Naive B cell (primary cell): ENCODE data around the gene ARL2BP. TPM values are rescaled to one million over a fixed set of nuclear protein-coding genes. Genes with fewer than 3 reads are reported as not detected.

Experiments
- ATAC-seq, 2 donors: fragments of 150-1000 bp; cut with Tn5 transposase; 2 replicates each; pipeline ENCODE4 v1.10.0; 2021; ENCODE audit warnings: low read depth in 2 of 2, mild to moderate bottlenecking in 2 of 2, moderate library complexity in 2 of 2
- DNase-seq: peaks from one replicate; pipeline ENCODE4 v3.0.0; 2022
- H3K27ac Mint-ChIP-seq, 6 donors: one replicate each; pipeline ENCODE4 v1.8.0; 2020 to 2022; ENCODE audit warnings: mild to moderate bottlenecking in 6 of 6, mixed read lengths in 6 of 6, moderate library complexity in 5 of 6, inconsistent platforms in 2 of 6
- H3K27me3 Mint-ChIP-seq, 3 donors: one replicate each; pipeline ENCODE4 v1.8.0; 2021 to 2022; ENCODE audit warnings: mixed read lengths in 3 of 3, mild to moderate bottlenecking in 1 of 3
- H3K36me3 Mint-ChIP-seq, 2 donors: one replicate each; pipeline ENCODE4 v1.8.0; 2020 to 2022; ENCODE audit warnings: mixed read lengths in 2 of 2, inconsistent platforms in 1 of 2, mild to moderate bottlenecking in 1 of 2
- H3K4me1 Mint-ChIP-seq, 3 donors: one replicate each; pipeline ENCODE4 v1.8.0; 2020 to 2022; ENCODE audit warnings: mixed read lengths in 3 of 3, inconsistent platforms in 1 of 3, mild to moderate bottlenecking in 1 of 3, moderate library complexity in 1 of 3
- H3K4me3 Mint-ChIP-seq, 8 donors: one replicate each; pipeline ENCODE4 v1.8.0; 2020 to 2022; ENCODE audit warnings: mild to moderate bottlenecking in 8 of 8, mixed read lengths in 8 of 8, moderate library complexity in 8 of 8, inconsistent platforms in 2 of 8
- H3K9me3 Mint-ChIP-seq, 7 donors: one replicate each; pipeline ENCODE4 v1.8.0; 2020 to 2022; ENCODE audit warnings: mixed read lengths in 7 of 7, mild to moderate bottlenecking in 5 of 7, inconsistent platforms in 2 of 7, moderate library complexity in 1 of 7
- polyA plus RNA-seq, 6 donors: library from polyadenylated mRNA; unstranded; fragments of 300-500 nt; fragmentation: Illumina TruSeq; gene quantifications; one replicate each; pipeline ENCODE4 v1.2.3, GENCODE V29; 2021; ENCODE audit warnings: low read depth in 6 of 6

ARL2BP gene
- polyA plus RNA-seq, 6 donors from 2014 or later, result 108 to 236 (median 132) TPM

DNA sequence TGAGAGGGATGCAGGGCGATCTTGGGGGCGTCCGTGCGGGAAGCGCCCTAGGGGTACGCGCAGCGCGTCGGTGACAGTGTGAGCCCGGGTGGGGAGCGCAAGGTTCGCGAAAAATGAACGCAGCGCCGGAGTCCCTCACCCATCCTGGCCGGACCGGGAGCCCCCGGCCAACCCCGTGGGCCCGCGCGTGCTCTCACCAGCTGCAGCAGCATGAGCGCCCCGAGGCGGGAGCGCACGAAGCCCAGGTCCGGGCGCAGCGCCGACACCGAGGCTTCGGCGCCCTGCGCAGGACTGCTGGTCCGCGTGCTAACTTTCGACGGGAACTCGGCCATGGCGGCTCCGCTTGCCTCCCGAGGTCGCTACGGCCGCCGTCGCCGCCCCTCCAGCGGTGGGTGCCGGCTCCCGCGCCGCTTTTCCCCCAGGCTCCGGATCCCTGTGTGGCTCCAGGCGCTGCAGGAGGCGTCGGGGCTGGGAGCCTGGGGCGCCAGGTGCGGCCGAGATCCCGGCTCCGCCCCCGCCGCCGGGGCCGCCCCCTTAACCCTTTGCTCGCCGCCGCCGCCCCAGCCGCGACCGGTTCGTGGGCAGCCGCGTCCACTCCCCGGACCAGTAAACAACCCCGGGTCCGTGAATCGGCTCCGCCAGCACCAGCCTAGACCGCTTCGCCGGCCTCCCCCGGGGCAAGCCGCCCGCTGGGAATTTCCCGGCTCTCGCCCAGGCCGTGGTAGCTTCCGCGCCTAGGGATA is 39.3 kb downstream of the ARL2BP start, which contains the start of gene PLLP:
Gene PLLP, minus strand, starts transcription at position 464 of the 743 bp plus-strand sequence. Its CDS starts 132 bp downstream, at position 332.
- no peaks in the 10 kb centered on the region for H3K9me3 Mint-ChIP-seq
- H3K36me3 Mint-ChIP-seq, result no peaks in the 10 kb centered on the region
- ATAC-seq (peak; percentile 65 to 69), DNase-seq (peak; percentile 23)
- peak within 1 kb of the TSS in 1 of 6 donors; percentile 49 for H3K27ac Mint-ChIP-seq
- peaks cover 30 to 65% (median 35%) of the 10 kb centered on the region in 3 donors for H3K27me3 Mint-ChIP-seq
- peak within 1 kb of the TSS; percentile 63 to 86 (median 80) for H3K4me3 Mint-ChIP-seq
- peaks cover 5 to 16% (median 13%) of the 10 kb centered on the region in 3 donors for H3K4me1 Mint-ChIP-seq

DNA sequence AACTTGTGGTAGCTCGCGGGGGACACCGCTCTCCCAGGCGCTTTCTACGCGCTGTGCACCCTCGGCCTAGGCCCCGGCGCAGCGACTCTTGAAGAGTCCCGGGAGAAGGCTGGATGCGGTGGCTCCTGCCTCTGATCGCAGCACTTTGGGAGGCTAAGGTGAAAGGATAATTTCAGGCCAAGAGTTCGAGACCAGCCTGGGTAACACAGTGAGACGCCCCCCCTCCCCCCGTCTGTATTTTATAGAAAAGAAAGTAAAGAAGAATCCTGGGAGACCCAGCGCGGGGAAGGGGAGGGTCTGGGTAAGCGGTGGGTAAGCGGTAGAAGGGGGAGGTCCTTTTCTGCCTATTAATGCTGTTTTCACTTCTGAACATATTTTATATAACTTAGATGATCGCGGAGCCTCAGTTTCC is 39.9 kb downstream of the ARL2BP start:
- ATAC-seq (no peak), DNase-seq (no peak)
- Mint-ChIP-seq H3K36me3 (no peaks in the 10 kb centered on the region), H3K4me1 (peaks cover 5 to 17% (median 13%) of the 10 kb centered on the region in 3 donors), H3K27me3 (peaks cover 30 to 61% (median 35%) of the 10 kb centered on the region in 3 donors), H3K27ac (peak overlapping the region in 1 of 6 donors; percentile 49), H3K4me3 (peak overlapping the region; percentile 56 to 82 (median 80)), H3K9me3 (no peaks in the 10 kb centered on the region)

DNA sequence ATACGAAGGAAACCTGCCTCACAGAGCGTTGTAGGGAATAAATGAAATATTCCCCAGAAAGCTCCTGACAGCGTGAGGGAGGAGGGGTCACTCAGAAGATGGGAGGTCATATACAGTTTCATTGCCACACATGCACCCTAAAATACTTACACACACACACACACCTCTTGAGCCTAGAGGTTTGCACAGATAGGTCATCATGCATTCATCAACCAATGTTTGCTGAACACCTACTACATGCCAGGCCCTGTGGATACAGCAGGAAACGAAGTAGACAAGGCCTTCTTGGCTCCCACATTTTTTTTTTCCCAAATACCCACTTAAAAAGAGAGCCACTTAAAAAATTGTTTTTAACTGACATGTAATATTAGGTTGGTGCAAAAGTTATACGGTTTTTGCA is 40.3 kb downstream of the ARL2BP start:
- H3K36me3 Mint-ChIP-seq, result no peaks in the 10 kb centered on the region
- H3K27me3 Mint-ChIP-seq, result peaks cover 32 to 60% (median 35%) of the 10 kb centered on the region in 3 donors
- H3K9me3 Mint-ChIP-seq, result no peaks in the 10 kb centered on the region
- ATAC-seq (no peak), DNase-seq (no peak)
- peaks cover 5 to 19% (median 13%) of the 10 kb centered on the region in 3 donors for H3K4me1 Mint-ChIP-seq
- H3K27ac Mint-ChIP-seq, result no peak overlapping the region
- peak overlapping the region; percentile 56 to 82 (median 80) for H3K4me3 Mint-ChIP-seq

DNA sequence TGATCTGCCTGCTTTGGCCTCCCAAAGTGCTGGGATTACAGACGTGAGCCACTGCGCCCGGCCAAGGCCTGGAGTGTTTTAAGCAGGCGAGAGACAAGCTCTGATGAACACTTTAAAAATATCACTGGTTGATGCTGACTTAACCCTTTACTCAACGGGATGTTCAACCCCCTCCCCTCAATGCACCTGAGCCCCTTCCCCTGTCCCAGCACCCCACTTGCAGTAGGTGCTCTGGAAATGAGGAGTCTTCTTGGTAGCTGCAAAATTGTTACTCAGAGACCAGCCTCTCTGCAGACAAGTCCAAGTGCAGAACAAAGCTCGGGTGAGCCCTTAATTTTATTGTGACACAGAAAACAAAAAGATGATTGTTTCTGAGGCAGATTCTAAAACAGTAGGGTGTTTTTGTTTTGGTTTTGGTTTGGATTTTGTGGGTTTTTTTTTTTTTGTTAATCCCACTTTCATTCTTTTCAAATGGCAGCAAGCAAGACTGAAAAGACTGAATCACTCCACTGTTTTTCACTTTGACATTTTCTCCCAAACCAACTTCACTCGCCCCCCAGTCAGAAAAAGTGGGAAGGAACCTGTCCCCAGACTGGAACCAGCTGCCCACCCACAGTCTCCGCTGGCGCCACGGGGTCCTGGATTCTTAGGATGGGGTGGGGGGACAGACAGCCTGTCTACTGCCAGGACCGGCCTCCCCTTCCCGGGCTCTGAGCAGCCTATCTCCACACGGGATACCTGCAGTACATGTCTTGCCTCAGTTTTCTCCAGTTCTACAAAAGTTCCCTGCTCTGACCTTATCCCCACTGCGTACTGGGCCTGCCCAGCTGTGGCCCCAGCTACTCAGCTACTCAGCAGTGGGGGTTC is 44.6 kb downstream of the ARL2BP start:
- H3K27ac Mint-ChIP-seq, result peak overlapping the region in 1 of 6 donors; percentile 38
- no peak overlapping the region for H3K4me3 Mint-ChIP-seq
- peaks cover 0 to 9% (median 6%) of the 10 kb centered on the region in 3 donors for H3K4me1 Mint-ChIP-seq
- H3K27me3 Mint-ChIP-seq, result peaks cover 9 to 23% (median 23%) of the 10 kb centered on the region in 3 donors
- DNase-seq (no peak), ATAC-seq (no peak)
- no peaks in the 10 kb centered on the region for H3K36me3 Mint-ChIP-seq
- H3K9me3 Mint-ChIP-seq, result no peaks in the 10 kb centered on the region

- DNase-seq (no peak), ATAC-seq (no peak)
- Mint-ChIP-seq H3K27me3 (peaks cover 0 to 10% (median 4%) of the 10 kb centered on the region in 3 donors), H3K9me3 (no peaks in the 10 kb centered on the region), H3K4me1 (peaks cover 5 to 6% (median 5%) of the 10 kb centered on the region in 3 donors), H3K36me3 (no peaks in the 10 kb centered on the region), H3K4me3 (peak overlapping the region in 4 of 8 donors; percentile 25 to 74 (median 42)), H3K27ac (peak overlapping the region in 2 of 6 donors; percentile 45 to 74)
Observed at GRCh38 chr16:57297856-57298255, 52.8 kb downstream of the ARL2BP start.

DNA sequence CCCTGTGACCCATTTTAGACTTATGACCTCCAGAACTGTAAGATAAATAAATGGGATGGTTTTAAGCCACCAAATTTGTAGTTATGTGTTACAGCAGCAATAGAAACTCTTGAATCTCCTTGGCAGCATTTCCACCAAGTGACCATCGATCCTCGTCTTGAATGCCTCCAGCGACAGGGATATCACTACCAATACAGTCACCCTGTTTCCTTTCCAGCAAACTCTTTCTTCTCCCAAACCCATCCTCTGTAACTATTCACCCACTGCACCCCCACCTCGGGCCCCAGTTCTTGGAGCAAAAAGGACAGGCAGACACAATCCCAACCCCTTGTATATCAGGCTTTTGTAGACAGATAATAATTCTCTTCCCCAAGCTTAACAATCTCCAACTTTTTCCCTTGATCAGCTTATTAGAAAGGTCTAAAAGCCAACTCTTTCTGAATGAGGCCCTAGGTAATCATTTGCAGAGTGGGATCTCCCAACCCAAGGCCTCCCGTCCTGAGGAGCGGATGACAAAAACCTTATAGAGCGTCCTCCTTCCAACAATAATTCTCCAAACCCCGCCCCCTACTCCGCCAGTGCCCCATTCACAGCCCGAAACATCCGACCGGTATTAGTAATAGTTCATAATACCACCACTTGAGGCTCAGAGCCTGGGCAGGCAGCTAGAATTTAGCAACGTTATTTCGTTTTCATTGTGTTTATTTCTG is 54.1 kb downstream of the ARL2BP start:
- DNase-seq (no peak), ATAC-seq (peak; percentile 25 to 36)
- H3K27me3 Mint-ChIP-seq, result peaks cover 0 to 10% (median 4%) of the 10 kb centered on the region in 3 donors
- peak overlapping the region in 1 of 8 donors; percentile 72 for H3K4me3 Mint-ChIP-seq
- H3K9me3 Mint-ChIP-seq, result no peaks in the 10 kb centered on the region
- no peaks in the 10 kb centered on the region for H3K36me3 Mint-ChIP-seq
- peak overlapping the region in 1 of 6 donors; percentile 15 for H3K27ac Mint-ChIP-seq
- peaks cover 5 to 6% (median 5%) of the 10 kb centered on the region in 3 donors for H3K4me1 Mint-ChIP-seq

DNA sequence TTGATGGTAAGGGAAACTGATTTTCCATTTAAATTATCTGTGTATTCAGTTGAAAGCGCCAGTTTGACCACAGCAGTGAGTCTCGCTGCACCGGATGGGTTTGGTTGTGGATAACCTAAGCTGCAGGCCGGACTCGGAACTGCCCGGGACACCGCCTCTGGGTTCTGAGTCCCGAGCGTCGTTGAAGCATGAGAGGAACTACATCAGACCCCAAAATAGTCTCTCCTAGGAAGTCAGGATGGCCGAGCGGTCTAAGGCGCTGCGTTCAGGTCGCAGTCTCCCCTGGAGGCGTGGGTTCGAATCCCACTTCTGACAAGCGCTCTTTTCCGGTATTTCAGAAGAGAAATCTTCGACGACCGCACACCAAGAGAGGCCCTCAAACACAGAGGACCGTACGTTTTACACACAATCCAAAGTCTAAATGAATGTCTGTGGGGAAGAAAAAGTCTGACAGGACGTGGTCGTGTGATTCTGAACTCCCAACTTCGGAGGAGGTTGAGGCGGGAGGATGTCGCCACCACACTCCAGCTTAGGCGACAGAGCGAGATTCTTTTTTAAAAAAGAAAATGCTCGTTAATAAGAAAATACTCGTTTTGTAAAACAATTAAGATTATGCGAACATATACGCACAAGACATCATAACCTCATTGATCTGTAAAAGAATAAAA is 54.8 kb downstream of the ARL2BP start:
- Mint-ChIP-seq H3K9me3 (no peaks in the 10 kb centered on the region), H3K4me1 (peaks cover 5 to 7% (median 6%) of the 10 kb centered on the region in 3 donors), H3K27ac (no peak overlapping the region), H3K36me3 (no peaks in the 10 kb centered on the region), H3K27me3 (peaks cover 0 to 10% (median 4%) of the 10 kb centered on the region in 3 donors), H3K4me3 (no peak overlapping the region)
- DNase-seq (peak; percentile 75), ATAC-seq (peak; percentile 44 to 62)

DNA sequence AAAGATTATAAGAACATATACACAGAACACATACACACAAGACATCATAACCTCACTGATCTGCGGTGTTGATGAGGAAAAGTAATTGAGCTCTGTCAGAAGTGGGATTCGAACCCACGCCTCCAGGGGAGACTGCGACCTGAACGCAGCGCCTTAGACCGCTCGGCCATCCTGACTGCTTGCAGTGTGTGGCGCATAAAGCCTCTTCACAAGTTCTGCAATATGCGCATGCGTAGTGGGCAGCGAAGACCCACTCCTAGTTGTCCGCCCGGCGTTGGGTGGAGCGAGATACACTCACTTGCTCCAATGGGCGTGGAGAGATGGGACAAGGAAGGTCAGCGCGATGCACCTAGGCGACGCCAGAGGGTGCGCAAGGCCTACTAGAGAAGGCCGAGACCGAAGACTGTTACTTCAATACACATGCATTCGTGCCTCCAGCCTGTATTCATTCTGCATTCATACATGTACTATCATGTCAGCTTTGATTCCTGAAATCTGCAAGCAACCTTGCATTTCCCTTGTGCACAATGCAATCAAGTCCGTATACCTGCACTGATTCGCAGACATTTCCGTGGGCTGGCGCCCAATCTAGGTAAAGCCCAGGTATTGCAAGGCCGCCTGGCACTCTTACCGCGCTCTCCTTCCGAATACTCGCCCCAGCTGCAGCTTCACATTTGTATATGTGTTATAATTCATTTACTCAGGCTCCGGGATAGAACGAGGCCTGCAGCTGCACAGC is 55.5 kb downstream of the ARL2BP start:
- DNase-seq (peak; percentile 99), ATAC-seq (peak; percentile 79 to 85)
- no peaks in the 10 kb centered on the region for H3K36me3 Mint-ChIP-seq
- H3K27me3 Mint-ChIP-seq, result peaks cover 0 to 16% (median 4%) of the 10 kb centered on the region in 3 donors
- H3K27ac Mint-ChIP-seq, result no peak overlapping the region
- no peaks in the 10 kb centered on the region for H3K9me3 Mint-ChIP-seq
- H3K4me3 Mint-ChIP-seq, result no peak overlapping the region
- peaks cover 5 to 7% (median 6%) of the 10 kb centered on the region in 3 donors for H3K4me1 Mint-ChIP-seq

DNA sequence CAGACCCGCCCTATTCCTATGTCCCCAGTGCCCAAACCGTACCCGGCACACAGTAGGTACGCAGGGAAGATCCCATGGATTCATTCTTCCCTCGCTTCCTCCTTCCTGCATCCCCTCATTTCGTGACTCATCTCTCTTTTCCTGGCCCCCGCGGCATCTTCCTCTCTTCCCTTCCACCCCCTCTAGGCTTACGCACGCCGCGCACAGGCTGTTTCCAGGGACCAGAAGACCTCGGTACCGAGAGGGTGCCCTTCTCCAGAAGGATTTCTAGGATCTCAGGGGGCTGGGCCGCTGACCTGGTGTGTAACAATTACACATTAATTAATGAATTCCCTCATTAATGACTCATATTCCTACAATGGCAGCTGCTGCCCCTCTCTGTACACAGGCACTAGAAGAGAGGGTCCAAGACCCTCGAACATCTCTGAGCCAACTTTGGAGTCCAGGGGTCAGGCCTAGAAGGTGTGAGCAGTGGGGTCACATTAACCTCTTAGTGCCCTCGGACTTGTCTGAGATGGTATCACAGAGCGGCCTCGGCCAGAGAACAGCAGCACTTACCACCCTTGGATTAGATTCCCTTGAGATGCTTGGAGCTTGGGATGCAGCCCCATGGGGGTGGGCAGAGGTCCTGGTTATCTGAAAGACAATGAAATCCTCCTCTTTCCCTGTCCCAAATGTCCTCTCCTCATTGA is 56.2 kb downstream of the ARL2BP start:
- Mint-ChIP-seq H3K36me3 (no peaks in the 10 kb centered on the region), H3K27me3 (peaks cover 0 to 16% (median 4%) of the 10 kb centered on the region in 3 donors), H3K9me3 (no peaks in the 10 kb centered on the region), H3K4me1 (peaks cover 5 to 7% (median 6%) of the 10 kb centered on the region in 3 donors), H3K27ac (no peak overlapping the region), H3K4me3 (peak overlapping the region in 3 of 8 donors; percentile 9 to 30 (median 13))
- DNase-seq (no peak), ATAC-seq (no peak)
